Endometrial microvascular endothelial cells (primary cell): Measurements from ENCODE around the gene NFS1. TPM values are rescaled to one million over a fixed set of nuclear protein-coding genes. Genes with fewer than 3 reads are reported as not detected.
"Not testable (repeated sequence)": the region's sequence is repeated elsewhere in the genome, so short reads cannot be mapped to it uniquely, and the experiment has no call there.

Experiments
- in situ Hi-C: cut with HindIII; loops from 2 replicates; pipeline ENCODE4 v1.10.0; 2017; ENCODE audit warnings: low sequenced_read_pairs, low pct_unique_long_range_greater_than_20kb; ENCODE audit errors: inconsistent ontology term
- total RNA-seq: library from RNA; depleted of rRNA; stranded (reverse); fragments of >200 nt; gene quantifications from one replicate; pipeline ENCODE4 v1.2.3, GENCODE V29; 2015; ENCODE audit errors: inconsistent ontology term

The NFS1 gene
- total RNA-seq, 1 donor from 2014 or later: 25.6 TPM

DNA sequence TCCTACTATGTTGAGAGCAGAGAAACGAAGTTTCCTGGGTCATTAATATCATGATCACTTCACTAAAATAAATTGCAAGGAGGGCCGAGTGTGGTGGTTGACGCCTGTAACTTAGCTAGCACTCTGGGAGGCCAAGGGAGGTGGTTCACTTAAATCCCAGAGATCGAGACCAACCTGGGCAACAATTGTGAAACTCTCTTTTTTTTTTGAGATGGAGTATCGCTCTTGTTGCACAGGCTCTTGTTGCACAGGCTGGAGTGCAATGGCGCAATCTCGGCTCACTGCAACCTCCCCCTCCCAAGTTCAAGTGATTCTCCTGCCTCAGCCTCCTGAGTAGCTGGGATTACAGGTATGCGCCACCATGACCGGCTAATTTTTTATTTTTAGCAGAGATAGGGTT lies 14.0 kb upstream of the NFS1 start:
- in situ Hi-C loops: not testable (repeated sequence)

DNA sequence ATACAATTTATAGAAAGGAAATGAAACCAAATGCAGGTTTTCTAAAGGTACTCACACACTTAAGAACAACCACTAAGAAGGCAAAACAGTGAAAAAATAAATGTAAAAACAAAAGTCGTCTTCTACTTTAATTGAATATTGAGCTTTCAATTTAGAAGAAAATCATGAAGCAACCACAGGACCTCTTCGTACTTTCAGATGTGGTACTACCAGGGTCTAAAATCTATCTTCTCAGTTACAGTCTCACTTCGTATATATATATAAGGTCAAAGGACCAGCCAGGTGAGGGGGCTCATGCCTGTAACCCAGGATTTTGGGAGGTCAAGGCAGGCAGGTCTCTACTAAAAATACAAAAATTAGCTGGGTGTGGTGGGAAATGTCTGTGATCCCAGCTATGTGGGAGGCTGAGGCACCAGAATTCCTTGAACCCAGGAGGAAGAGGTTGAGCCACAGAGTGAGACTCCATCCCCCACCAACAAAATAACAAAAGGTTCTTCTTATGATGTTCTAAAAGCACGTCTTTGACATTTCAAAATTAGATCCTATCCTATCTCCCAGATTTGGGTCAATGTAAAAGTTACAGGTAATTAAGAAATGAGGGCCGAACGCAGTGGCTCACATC lies 12.5 kb upstream of the NFS1 start:
- in situ Hi-C loops: no loop called here

DNA sequence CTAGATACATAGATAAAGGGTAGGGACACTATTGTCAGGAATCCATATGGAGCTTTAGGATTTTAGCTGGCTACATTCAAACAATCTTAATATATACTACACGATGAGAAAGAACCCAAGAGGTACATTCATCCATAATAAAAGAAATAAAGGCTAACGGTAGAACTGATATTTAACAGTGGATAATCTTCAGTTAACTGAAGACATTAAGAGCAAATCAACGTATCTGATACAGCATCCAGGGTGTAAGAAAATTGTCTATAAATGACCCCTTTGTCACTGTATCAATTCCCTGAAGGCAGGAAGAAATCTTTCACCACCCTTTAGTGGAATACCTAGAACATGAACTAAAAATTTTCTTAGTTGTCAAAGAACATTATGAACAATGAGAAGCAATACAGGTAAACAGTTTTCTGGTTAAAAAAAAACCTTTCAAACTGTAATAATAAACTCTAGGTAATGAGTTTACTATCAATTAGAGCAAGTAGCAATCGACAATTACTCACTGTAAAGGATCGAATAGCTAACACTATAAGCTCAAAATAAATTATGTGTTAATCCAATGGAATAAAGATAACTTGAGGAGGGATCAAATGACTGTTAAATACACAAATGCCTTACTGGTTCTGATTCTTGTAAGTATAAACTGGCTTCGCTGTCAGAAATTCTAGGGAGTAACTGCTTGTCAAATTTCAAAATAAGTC lies 11.9 kb upstream of the NFS1 start:
- in situ Hi-C loops: no loop called here

DNA sequence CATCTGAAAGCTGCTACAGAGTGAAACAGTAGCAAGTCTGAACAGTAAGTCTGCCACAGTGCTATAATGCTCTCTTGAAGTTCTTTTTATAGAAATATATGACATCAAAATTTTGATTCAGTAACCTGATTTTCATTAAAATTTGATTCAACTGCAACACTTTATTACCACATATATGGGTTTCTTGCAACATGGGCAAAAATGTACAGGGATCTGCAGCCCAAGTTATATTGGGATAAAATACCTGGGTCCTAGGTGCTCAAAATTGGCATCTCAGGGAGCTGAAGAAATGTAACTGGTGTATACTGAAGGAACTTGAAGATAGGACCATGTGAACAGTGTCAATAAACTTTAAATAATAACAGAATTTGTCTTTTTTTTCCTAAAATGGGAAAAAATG lies 10.9 kb upstream of the NFS1 start:
- in situ Hi-C loops: no loop called here

DNA sequence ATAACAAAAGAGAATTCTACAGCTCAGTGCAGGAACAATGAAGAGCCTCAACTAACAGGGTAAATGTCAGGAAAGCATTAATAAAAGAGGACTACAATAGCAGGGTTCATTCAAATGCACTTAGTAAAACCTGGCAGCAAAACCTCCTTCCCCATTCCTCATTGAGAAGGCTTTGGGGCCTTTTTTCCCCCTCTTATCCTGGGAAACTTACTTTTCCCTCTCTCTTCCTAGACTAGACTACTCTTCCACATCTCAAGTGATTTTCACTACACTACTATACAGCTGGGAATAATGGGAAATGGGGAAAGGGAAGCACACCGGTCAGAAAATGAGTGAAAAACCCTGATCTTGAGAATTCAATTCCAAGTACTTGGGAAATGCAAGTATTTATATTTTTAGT lies 10.1 kb upstream of the NFS1 start:
- in situ Hi-C loops: no loop called here

DNA sequence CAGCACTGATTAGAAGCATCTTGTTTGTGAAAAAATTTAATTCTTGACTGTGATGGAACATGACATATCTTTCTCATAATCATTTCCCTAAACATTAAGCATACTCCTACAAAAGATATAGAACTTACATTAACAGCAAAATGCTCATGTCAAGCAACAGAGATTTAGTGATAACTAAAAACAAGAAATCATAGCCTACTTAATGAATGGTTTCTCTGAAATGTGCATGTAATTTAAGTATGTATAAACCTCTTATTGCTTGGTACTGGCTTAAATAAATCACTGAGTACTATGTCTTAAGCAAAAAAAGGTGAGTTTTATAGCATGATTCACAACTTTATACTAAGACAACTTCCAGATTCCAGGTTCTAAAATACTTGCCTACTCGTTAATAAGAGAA lies 9.3 kb upstream of the NFS1 start:
- in situ Hi-C loops: no loop called here

DNA sequence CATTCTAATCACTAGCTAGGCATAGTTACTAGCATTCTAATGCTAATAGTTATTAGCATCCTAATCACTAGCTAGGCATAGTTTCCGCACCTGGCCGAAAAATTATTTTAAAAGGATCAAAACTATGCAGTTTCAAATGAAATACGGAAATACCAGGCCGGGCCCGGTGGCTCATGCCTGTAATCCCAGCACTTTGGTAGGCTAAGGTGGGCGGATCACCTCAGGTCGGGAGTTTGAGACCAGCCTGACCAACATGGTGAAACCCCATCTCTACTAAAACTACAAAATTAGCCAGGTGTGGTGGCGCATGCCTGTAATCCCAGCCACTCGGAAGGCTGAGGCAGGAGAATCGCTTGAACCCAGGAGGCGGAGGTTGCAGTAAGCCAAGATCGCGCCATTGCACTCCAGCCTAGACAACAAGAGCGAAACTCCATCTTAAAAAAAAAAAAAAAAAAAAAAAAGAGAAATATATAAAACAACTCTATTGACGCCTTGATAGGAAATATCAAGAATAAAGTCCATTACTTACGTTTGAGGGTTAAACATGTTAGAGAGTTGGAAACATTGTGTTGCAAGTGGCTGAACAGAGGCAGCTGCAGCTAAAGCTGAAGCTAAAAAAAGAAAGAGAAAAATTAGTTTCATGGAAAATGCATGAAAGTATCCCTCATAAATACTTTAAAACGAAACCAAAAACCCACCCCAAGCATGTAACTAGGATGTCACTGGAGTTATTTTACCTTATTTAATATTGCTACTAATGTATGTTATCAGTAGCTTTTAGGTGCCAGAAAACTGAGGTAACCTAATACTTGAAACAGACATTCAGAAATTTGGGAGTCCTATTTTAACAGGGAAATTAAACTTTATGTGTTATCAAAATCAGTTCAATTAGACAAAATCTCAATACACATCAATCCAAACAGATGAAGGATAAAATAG lies 7.7 kb upstream of the NFS1 start:
- in situ Hi-C loops: not testable (repeated sequence)

DNA sequence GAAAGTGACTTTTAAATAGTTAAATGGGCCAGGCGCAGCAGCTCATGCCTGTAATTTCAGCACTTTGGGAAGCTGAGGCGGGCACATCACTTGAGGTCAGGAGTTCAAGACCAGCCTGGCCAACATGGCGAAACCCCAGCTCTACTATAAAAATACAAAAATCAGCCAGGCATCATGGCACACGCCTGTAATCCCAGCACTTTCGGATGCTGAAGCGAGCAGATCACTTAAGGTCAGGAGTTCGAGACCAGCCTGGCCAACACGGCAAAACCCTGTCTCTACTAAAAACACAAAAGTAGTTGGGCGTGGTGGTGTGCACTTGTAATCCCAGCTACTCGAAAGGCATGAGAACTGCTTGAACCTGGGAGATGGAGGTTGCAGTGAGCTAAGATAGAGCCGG lies 6.7 kb upstream of the NFS1 start:
- in situ Hi-C loops: not testable (repeated sequence)

DNA sequence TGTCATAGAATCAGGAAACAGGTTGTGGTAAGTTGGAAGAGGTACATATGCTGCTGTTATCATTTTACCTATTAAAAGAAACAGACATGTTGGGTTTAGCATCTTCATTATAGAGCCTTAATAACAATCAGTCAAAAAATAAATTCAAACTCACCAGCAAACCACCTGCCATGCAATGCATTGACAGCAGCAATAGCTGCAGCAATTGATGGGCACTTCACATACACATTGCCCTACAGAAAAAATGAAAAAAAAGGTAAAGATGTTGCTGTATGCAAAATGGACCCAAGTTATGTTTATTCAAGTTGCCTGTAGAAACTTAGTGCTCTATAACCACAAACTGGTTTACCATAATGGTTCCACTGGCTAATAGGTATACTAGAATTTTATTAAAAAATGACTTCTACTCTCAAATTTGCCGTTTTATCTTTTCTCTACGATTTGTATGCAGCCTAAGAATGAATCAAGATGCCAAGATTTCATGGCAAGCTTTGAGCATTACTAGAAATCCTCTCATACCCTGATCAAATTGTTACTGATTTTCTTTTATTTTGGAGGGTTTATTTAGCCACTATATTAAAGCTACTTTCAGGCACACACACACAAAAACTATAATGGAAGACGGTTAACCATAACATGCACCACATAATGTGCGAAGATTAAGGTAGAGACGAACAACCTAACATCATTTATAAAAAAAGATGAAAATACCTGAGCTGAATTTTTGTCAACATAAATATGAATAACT lies 5.5 kb upstream of the NFS1 start:
- in situ Hi-C loops: no loop called here

DNA sequence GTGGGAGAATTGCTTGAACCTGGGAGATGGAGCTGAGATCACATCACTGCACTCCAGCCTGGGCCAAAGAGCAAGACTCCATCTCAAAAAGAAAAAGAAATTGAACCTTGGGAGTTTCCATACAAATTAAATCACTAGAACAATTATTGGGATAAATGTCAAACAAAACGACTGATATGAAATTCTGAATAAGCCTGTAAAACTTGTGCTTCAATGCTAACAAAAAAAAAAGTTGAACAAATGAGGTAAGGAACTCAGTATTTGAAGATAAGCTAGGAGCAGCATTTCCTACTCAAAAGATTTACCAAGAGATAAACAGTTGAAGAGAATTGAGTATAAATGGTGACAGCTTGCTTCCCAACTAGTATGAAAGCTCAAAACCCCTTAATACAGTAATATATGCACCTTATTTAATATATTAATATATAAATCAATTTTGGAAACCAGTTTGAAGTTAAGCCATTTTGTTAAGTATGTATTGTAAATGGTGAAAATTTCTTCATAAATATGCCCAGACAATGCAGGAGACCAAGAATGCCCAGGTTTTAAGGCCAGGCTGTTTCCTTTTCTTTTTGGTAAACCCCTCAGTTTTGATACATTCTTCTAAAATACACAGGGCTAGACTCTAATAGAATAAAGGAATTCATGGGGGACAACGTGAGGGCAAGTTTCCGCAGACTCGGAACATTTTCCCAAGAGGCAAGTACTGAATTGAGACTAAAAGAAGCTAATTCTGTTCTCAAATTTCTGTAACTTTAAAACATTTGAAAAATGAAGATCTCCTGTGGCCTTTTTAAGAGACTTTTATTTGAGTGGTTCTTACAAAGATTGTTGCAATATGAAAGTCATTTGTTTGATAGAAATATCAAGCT lies 3.9 kb upstream of the NFS1 start:
- in situ Hi-C loops: no loop called here

DNA sequence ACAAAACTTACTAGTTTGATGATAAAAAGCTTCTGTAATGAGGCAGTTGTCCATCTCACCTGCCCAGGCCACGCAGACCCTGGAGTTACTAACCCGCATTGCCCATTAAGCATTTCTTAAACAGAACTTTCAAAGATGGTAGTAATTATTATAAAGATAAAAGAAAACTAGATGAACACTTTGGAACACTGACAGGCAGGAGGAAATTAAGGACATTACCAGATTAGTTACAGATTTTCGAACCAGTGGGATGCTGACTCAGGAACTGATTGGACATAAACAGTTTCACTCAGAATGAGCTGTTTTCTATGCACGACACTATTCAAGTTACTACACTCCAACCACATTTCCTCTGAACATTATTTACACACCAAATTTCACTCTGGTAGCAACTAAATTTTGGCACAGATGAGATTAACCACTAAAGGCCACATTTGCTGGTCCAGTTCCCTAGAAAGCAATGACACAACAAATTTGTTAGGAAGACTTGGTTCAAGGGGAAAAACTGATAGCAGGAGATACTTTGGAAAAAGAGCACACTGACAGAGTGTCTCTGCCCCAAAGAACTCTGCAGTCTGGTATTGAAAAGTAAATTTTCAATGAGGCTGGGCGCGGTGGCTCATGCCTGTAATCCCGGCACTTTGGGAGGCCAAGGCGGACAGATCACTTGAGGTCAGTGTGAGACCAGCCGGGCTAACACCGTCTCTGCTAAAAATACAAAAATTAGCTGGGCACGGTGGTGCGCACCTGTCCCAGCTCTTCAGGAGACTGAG lies 3.1 kb upstream of the NFS1 start:
- in situ Hi-C loops: no loop called here

DNA sequence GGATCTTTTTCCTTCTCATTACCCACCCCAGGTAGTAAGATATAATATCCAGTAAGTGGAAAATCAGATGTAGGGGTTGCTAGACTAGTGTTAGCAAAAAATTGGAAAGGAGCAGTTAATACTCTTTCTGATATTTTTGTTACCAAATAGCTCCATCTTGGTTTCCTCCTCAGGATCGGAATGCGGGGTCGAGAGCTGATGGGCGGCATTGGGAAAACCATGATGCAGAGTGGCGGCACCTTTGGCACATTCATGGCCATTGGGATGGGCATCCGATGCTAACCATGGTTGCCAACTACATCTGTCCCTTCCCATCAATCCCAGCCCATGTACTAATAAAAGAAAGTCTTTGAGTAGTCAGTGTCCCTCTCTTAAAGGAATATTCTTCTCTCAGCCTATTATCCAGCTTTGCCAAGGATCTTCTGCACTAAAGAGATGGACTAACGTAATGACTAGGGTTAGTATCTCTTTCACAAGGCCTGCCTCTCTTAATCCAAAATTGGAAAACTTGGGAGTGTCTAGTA lies 1.5 kb upstream of the NFS1 start:
- in situ Hi-C loops: no loop called here

DNA sequence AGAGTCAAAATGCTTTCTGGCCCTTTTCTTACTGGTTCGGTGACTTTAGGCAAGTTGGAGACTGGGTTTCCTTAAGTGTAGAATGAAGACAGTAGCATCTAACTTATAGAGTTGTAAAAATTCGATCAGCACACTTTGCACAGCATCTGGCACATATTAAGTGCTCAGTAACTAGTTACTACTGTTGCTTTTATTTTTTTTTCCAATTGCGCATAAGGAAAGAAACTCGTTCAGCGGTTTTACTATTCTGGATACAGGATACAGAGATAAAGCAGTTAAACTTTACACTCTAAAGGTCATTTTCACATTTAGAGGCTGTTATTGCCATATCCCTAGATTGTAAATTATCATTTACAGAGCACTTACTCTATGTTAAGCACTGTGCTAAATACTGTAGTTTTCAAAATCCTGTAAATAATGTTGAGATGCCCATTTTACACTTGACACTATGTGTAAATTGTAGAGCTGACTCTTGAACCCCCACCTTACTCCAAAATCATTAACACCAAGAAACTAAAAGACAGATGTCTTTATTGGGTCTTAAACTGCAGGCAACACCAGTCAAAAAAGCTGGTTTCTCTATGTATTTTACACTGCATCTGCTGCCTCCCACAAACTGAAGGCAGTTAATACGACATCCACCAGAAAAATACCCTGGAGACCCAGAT lies 939 bp upstream of the NFS1 start:
- in situ Hi-C loops: no loop called here

DNA sequence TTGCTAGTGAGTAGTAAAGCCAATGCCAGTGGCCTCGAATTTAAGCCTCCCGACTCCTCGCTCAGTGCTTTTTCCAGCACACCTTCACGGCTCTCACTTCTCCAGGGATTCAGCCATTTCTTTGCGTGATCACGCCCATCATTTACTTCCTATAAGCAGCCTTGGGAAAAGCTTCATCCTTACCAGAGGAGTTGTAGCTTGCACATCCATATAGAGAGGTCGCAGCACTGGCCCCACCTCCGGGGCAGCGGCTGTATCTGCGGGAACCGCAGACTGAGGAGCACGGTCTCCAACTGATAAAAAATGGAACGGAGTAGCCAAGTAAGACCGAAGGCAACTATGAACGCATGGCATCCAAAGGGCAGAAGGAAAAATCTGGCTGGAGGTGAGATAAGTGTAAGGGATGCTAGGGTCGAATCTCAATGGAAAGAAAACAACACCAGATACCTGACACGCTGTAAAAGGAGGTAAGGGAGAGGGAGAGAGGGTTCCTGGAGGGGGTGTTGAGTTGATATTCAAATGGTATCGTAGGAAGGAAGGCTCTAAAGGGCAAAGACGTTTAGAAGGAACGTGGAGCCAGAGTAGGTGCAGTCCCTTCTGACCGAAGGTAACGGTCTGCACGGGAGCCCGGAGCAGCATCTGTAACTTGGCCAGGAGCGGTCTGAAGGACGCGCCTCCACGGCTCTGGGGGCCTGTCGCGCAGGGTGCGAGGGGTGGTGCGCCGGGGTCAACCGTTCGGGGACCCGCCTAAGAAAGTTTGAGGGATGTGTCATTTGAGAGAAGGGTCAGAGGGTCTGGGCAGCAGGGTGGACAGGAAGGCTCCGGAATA lies 640 bp downstream of the NFS1 start:
- in situ Hi-C loops: no loop called here

DNA sequence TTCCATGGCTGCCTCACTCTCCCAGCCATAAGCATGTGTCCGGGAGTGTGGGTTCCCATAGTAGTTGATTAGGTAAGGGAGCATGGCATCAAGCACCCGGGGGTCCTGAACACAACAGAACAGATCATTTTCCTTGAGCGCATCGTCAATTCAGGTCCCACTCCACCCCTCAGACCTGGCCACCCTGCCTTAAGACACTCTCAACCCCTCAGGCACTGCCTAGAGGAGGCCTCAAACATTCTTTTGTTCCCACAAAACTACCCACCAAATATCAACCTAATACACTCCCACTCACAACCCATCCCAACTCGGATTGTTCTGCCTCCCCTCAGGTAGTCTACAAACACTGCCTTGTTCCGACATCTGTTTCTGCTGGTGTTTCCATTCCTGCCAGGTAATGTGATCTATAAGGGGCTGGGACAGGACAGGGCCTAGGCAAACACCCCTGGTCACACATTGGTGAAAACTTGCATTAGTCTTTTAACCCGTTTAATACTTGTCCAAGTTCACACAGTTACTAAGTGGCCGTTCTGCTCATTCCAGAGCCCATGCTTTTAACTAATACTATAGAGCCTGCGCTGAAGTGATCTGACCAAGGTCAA lies 1.4 kb downstream of the NFS1 start:
- in situ Hi-C loops: no loop called here

DNA sequence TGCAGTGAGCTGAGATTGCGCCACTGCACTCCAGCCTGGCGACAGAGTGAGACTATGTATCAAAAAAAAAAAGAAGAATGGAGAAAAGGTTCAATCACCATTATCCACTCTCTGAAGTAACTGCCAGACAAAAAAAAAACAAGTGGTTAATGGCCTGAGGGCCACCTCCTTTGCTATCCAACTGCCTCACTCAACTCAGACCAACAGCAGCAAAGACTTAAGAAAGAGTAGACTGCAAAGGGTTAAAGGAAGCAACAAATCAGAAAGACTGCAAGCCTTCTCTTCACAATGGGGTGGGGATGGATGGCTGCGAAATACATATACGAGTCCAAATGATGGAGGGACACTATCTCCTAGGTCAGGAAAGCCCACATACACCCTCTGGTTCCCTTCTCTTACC lies 3.2 kb downstream of the NFS1 start:
- in situ Hi-C loops: no loop called here
